Tibial nerve (tissue), 4 donors: ENCODE measurements around the gene HYCC1.

Source experiments
- EP300 ChIP-seq, 2 donors: sonication (generic); formaldehyde crosslinking; IDR thresholded peaks; one replicate each; pipeline ENCODE4 v1.6.1; 2017; ENCODE audit warnings: antibody characterized with exemption in 2 of 2, mild to moderate bottlenecking in 1 of 2
- POLR2A ChIP-seq, 2 donors: fragments of 450-650 bp; IDR thresholded peaks; one replicate each; pipeline ENCODE4 v1.6.1; 2017; ENCODE audit warnings: antibody characterized with exemption in 2 of 2, mild to moderate bottlenecking in 2 of 2, moderate library complexity in 2 of 2
- TF ChIP-seq, protein P1 (sequence below), 5 experiments: fragments of 200-600 bp in 3 of 5; fragments of 450-650 bp in 2 of 5; sonication (generic) in 3 of 5; IDR thresholded peaks; one replicate each; pipeline ENCODE4 v1.5.1; 2016 to 2019; ENCODE audit warnings: antibody characterized with exemption in 5 of 5, mild to moderate bottlenecking in 3 of 5, moderate library complexity in 2 of 5

DNA sequence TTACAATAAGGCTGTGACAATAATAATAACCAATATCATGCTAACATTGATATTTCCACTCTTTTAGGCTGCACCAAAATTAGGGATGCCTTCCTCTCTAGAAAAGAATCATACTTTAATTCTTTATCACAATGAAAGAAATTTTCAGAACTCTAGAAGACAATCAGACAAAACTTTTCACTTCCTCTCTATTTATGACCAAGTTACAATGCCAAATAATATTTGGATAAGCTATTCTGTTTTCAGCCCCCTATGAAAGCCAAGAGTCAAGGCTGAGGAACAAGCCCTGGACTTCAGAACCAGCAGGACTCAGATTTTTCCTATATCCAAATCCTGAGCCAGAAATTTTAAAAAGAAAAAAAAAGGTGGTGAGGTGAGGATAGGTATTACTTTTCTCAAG lies 4.6 kb downstream of the HYCC1 start:
- TF ChIP-seq, protein P1, sequence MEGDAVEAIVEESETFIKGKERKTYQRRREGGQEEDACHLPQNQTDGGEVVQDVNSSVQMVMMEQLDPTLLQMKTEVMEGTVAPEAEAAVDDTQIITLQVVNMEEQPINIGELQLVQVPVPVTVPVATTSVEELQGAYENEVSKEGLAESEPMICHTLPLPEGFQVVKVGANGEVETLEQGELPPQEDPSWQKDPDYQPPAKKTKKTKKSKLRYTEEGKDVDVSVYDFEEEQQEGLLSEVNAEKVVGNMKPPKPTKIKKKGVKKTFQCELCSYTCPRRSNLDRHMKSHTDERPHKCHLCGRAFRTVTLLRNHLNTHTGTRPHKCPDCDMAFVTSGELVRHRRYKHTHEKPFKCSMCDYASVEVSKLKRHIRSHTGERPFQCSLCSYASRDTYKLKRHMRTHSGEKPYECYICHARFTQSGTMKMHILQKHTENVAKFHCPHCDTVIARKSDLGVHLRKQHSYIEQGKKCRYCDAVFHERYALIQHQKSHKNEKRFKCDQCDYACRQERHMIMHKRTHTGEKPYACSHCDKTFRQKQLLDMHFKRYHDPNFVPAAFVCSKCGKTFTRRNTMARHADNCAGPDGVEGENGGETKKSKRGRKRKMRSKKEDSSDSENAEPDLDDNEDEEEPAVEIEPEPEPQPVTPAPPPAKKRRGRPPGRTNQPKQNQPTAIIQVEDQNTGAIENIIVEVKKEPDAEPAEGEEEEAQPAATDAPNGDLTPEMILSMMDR (IDR thresholded peaks at IDR 0.05): no peak
- TF ChIP-seq EP300 (IDR thresholded peaks at IDR 0.05) (no peak), POLR2A (IDR thresholded peaks at IDR 0.05) (no peak)
